ENCODE data around the gene TNFRSF4.
"Not testable (repeated sequence)": the region's sequence is repeated elsewhere in the genome, so short reads cannot be mapped to it uniquely, and the experiment has no call there.

The TNFRSF4 gene

GRCh38 chr1:1213345-1214265, at the start of gene TNFRSF4:
Gene TNFRSF4 (minus strand): TSS chr1:1214153. CDS start chr1:1214127, 26 bp downstream.
- DNase-seq (ENCODE audit: low read depth): peak; percentile 46

GRCh38 chr1:1262758-1263157, 48.8 kb upstream of the TNFRSF4 start:
- no peak for DNase-seq (ENCODE audit: low read depth)

DNA sequence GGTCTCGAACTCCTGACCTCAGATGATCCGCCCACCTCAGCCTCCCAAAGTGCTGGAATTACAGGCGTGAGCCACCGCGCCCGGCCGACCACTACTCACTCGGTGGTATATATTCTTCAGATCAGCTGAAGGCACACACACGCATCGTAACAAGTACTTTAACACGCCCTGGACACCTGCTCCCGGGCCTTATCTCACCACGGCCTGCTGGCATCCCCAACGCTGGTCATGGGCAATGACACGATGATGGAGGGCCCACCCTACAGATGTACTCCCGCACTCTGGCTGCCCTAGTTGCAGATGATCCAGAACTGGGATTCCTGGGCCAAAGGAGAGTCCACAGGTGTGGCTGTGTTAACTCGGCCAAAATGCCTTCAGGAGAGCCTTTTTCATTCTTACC, 48.1 kb upstream of the TNFRSF4 start:
- DNase-seq (ENCODE audit: low read depth): no peak

- DNase-seq (ENCODE audit: low read depth): no peak
Observed at GRCh38 chr1:1260843-1261560, 47.0 kb upstream of the TNFRSF4 start.

DNA sequence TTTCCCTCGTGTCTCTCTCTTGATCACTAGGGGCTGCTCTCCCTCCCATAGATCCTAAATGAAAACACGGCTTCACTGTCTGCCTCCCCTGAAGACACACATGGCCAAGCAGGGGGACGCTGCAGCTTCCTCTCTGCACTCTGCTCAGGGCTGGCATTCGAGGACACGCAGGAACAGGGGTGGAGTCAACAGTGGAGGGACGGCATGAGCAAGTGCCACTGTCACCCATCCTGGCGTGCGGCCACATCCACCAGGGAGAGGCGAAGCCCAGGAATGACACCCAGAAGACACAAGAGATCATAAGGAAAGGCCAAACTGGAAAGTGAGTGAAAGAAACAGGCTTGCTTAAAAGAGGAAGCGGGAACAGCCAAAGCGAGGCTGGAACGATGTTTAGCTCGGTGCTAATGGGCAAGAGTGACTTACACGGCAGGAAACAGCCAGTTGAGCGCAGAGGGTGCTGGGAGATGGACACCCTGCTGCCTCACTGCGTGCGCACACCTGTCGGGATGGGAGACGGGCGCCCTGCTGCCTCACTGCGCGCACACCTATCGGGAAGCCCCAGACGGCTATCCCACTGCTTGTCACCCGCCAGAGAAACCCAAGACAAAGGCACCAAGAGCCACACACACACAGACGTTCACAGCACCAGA, 46.1 kb upstream of the TNFRSF4 start:
- no peak for DNase-seq (ENCODE audit: low read depth)

- no peak for DNase-seq (ENCODE audit: low read depth)
Observed at GRCh38 chr1:1259540-1259939, 45.6 kb upstream of the TNFRSF4 start.

DNA sequence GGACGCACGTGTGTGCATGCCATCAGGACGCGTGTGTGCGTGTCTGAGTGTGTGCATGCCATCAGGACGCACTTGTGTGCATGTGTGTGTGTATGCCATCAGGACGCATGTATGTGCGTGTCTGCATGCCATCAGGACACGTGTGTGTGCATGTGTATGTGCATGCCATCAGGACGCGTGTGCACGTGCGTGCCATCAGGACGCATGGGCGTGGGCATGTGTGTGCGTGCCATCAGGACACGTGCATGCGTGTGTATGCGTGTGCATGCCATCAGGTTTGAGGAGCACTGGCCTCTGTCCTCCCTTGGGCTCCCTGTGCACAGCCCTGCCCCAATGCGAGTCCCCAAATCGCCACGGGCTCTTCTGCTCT, 45.2 kb upstream of the TNFRSF4 start:
- DNase-seq (ENCODE audit: low read depth): no peak

- no peak for DNase-seq (ENCODE audit: low read depth)
Observed at GRCh38 chr1:1256956-1257871, 43.3 kb upstream of the TNFRSF4 start.

DNA sequence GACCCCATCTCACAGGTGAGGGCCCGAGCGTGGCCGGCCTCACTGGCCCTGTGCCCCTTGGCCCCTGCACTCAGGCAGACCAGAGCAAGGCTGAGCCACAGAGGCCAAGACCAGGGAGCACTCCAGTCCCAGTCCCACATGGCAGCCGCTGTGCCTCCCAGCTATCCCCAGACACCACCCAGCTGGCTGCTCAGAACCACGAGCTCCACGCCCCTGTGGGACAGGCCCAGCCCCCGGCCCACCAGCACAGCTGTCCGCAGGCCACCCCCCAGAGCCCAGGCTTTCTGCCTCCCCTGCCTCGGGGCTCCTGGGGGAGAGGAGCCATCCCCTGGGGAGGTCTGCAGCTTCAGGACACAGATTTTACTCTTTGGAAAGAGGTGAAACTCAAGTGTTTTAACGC, 41.7 kb upstream of the TNFRSF4 start:
- no peak for DNase-seq (ENCODE audit: low read depth)

GRCh38 chr1:1255078-1255477, 41.1 kb upstream of the TNFRSF4 start:
- no peak for DNase-seq (ENCODE audit: low read depth)

DNA sequence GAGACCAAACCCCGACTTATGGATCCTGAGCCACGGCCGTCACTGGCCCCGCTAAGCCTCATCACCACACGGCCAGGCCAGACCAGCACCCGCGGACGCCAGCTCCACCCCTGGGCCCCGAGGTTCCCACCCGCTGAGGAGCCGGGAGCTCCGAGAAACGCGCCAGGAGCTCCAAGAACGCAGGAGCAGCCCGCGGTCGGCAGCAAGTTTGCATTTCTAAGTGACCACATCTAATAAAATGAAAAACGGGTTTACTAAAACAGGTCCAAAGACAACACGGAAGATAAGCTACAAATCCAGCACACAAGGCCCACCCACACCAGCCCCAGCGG, 40.7 kb upstream of the TNFRSF4 start:
- no peak for DNase-seq (ENCODE audit: low read depth)

- DNase-seq (ENCODE audit: low read depth): no peak
Observed at GRCh38 chr1:1253972-1254666, 40.2 kb upstream of the TNFRSF4 start.

GRCh38 chr1:1253314-1253713, 39.4 kb upstream of the TNFRSF4 start:
- no peak for DNase-seq (ENCODE audit: low read depth)

DNA sequence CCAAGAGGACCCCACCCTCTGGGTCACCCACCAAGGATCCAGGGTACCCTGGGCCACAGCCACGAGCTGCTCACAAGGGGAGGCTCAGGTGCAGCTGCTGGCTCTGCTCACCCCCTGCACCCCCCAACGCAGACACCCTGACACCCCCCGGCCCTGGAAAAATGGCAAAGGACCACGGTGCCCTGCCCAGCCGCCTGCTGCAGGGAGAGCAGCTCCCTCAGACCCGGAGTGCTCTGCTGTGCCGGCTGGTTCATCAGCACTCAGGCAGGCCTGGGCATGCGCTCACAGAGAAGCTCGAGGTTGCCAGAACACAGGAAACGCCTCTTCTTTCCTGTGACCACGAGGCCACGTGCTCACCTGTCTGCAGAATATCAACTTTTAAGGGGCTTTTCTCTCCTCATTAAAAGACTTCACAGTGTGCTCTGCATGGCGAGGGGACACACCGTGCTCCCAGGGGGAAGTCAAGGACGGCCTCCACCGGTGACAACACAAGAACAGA, 36.9 kb upstream of the TNFRSF4 start:
- DNase-seq (ENCODE audit: low read depth): peak; percentile 63

- not testable (repeated sequence) for DNase-seq (ENCODE audit: low read depth)
Observed at GRCh38 chr1:1248009-1248913, 34.3 kb upstream of the TNFRSF4 start.

DNA sequence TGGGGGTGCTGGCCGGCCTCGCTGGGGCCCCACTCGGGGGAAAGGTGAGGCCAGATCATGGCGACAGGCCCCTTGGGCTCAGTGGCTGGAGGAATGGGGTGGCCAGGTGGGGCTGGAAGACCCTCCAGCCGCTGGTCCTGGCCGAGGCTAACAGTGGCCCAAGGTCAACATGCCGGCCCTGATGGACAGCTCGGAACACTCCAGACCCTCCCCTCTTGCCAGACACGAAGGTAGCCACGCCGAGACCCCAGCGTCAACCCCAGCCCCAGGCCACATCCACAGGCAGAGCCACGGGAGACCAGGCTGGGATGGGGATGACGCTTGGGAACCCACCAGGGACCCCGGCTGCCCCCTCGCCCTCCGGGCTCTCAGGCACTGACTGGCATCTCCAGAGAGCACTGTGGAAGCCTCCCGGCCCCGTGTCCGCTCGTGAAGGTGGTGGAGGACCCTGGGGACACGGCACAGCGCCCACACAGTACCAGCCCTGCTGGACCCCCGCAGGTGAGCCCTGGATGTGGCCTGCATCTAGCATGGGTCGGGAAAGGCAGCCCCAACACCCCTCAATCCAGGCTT, 33.5 kb upstream of the TNFRSF4 start:
- no peak for DNase-seq (ENCODE audit: low read depth)

DNA sequence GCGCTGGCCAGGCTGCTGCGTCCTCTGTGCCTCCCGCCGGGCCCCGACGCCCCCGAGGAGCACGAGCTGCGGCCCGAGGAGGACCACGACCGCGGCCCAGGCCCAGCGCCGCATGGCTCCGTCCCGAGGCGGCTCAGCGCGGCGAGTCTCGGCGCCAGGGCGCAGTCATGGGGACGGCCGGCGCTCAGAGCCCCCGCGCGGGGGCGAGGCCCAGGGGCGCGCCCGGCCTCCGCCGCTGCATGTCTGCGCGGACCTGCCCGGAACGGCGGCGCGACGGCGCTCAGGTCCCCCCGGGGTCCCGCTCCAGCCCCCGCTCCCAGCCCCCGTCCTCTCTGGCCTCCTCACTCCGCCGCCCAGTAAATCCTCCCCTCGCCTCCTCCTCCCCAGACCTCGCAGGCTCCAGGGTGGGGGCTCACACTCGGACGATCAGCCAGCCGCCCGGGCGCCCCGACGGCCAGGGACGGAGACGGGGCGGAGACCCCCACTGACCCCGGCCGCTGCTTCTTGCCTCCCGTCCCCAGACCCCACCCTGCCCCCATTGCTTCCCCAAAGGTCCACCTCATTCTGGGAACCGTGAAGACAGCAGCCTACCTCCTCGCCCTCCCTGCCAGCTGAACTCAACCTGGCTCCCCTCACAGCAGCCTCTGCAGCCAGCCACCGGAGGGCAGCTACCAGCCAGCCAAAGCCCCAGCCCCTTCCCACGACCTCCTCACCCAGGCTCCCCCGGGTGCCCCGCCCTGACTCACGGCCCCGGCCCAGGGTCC, 32.8 kb upstream of the TNFRSF4 start, which contains the start of gene C1QTNF12:
TSS of gene C1QTNF12 (minus strand) at position 146 of the 764 bp plus-strand sequence. CDS start at position 114, 32 bp downstream.
- no peak for DNase-seq (ENCODE audit: low read depth)

DNA sequence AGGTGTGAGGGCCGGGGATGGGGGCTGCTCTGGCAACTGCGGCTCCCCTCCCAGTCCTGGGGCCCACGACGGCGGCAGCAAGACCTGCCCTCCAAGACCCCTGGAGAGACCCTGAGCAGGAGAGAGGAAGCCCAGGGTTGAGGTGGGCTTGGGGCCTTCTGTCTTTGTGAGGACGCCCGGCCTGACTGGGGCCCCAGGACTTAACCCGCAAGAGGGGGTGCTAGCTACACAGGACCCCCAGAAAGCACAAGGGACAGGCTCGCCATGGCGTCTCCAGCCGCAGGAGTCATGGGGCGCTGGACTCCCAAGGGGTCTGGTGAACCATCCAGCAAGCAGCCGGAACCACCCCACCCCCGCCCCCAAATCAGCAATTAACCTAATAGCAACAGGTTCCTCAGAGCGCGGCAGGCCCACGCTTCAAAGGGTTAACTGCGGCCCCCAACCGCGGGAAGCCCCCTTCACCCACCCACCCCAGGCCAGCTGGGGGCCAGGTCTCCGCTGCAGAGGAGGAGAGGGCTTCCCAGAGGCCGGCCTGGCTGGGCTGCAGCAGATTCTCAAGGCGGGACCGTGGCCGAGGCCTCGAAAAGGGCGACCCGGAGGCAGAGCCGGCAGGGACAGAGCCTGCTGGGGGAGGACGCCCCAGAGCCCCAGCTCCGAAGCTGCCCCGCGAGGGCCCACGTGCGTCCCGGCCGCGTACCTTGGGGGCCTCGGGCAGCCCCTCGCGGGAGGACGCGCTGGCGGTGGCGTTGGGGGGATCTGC, 32.0 kb upstream of the TNFRSF4 start:
- DNase-seq (ENCODE audit: low read depth): no peak
